Kidney (tissue), 14 donors: ENCODE data around the gene ZSWIM6. TPM values are rescaled to one million over a fixed set of nuclear protein-coding genes. Genes with fewer than 3 reads are reported as not detected.

Experiments
- DNase-seq, 5 donors: peaks; one replicate each; pipeline ENCODE4 v3.0.0-alpha.2; 2013 to 2020
- FAIRE-seq: peaks from 2 replicates; lab custom pipeline; 2012; peaks lifted over from hg19 to GRCh38; lab: Jason Lieb, UNC
- H3K27ac ChIP-seq, 2 donors: one replicate each; pipeline ENCODE4 v1.7.0; 2013; ENCODE audit warnings: low read depth in 2 of 2, low read length in 2 of 2, inconsistent platforms in 1 of 2
- H3K27me3 ChIP-seq: one replicate; pipeline ENCODE4 v1.7.1; 2013; ENCODE audit warnings: low read length, inconsistent platforms; ENCODE audit not compliant: control insufficient read depth, insufficient read depth
- H3K36me3 ChIP-seq, 3 donors: one replicate each; pipeline versions ENCODE4 v1.7.0 to v1.7.1; 2013; ENCODE audit warnings: low read length in 3 of 3, control low read depth in 1 of 3, inconsistent platforms in 1 of 3; ENCODE audit not compliant: insufficient read depth in 3 of 3, control insufficient read depth in 2 of 3
- H3K4me1 ChIP-seq, 3 donors: one replicate each; pipeline versions ENCODE4 v1.7.0 to v1.7.1; 2013; ENCODE audit warnings: low read length in 3 of 3, inconsistent platforms in 1 of 3, low read depth in 1 of 3; ENCODE audit not compliant: control insufficient read depth in 2 of 3, insufficient read depth in 2 of 3
- H3K4me3 ChIP-seq, 3 donors: one replicate each; pipeline versions ENCODE4 v1.7.0 to v1.8.1; 2013; ENCODE audit warnings: low read length in 3 of 3, control low read depth in 1 of 3, inconsistent platforms in 1 of 3
- H3K9ac ChIP-seq, 3 donors: one replicate each; pipeline versions ENCODE4 v1.7.0 to v1.7.1; 2013; ENCODE audit warnings: low read length in 3 of 3, control low read depth in 1 of 3, inconsistent platforms in 1 of 3
- H3K9me3 ChIP-seq, 3 donors: one replicate each; pipeline versions ENCODE4 v1.7.0 to v1.7.1; 2013; ENCODE audit warnings: low read length in 3 of 3, control low read depth in 1 of 3, inconsistent platforms in 1 of 3; ENCODE audit not compliant: control insufficient read depth in 2 of 3, insufficient read depth in 1 of 3
- CTCF ChIP-seq: IDR thresholded peaks from 3 replicates; pipeline ENCODE4 v1.5.1; 2012; ENCODE audit warnings: mild to moderate bottlenecking, moderate library complexity, borderline replicate concordance; ENCODE audit not compliant: insufficient read depth; ENCODE audit errors: extremely low read depth
- intact Hi-C: fragments of 100-400 bp; cut with DNase I; formaldehyde crosslinking; loops from one replicate; pipeline ENCODE4 v1.11.1; 2022
- polyA plus RNA-seq: library from polyadenylated mRNA; stranded (reverse); fragments of 350-450 nt; fragmentation: Illumina TruSeq; extraction: RNeasy Lipid Tissue Mini Kit (QIAGEN cat#74804); gene quantifications from one replicate; pipeline ENCODE4 v1.2.3, GENCODE V29; 2014; ENCODE audit warnings: low read depth, low replicate concordance; ENCODE audit not compliant: insufficient read depth
- total RNA-seq: library from RNA; stranded (reverse); fragmentation: NEBNext Ultra II Directional; extraction: Animal tissue kit (Norgen Biotek cat#: 25700); gene quantifications from one replicate; pipeline ENCODE4 v1.2.1, GENCODE V29; 2021
- donor health status: control.
- donor health status: control.
- donor health status: control.
- donor health status: control.
- donor health status: control.
- donor health status: DM: yes; HTN: yes; CAD: no.
- donor health status: Normal renal cell carcinoma (clear cell type).

ZSWIM6 gene
- total and polyA plus RNA-seq, 2 donors from 2014 or later = 2.9 to 20.3 TPM

- no peaks in the 10 kb centered on the region for H3K4me1 ChIP-seq
- DNase-seq = no peak
- intact Hi-C loops = no loop called here
- H3K36me3 ChIP-seq = no peaks in the 10 kb centered on the region
- H3K4me3 ChIP-seq = no peak overlapping the region
- H3K9ac ChIP-seq = no peak overlapping the region
- no peak for FAIRE-seq
- H3K27ac ChIP-seq = no peak overlapping the region
- no peaks in the 10 kb centered on the region for H3K9me3 ChIP-seq
- no peaks in the 10 kb centered on the region for H3K27me3 ChIP-seq
- no peak for TF ChIP-seq CTCF
Observed at GRCh38 chr5:61575581-61575980, 243.5 kb downstream of the ZSWIM6 start.

- no peak overlapping the region for H3K27ac ChIP-seq
- DNase-seq (no peak), FAIRE-seq (no peak)
- no peaks in the 10 kb centered on the region for H3K27me3 ChIP-seq
- H3K9ac ChIP-seq = no peak overlapping the region
- H3K9me3 ChIP-seq = no peaks in the 10 kb centered on the region
- TF ChIP-seq CTCF = no peak
- no peak overlapping the region for H3K4me3 ChIP-seq
- no peaks in the 10 kb centered on the region for H3K4me1 ChIP-seq
- intact Hi-C loops = no loop called here
- no peaks in the 10 kb centered on the region for H3K36me3 ChIP-seq
Observed at GRCh38 chr5:61576556-61576955, 244.5 kb downstream of the ZSWIM6 start.

GRCh38 chr5:61578858-61579503 lies 246.9 kb downstream of the ZSWIM6 start:
- Histone ChIP-seq H3K4me3 (no peak overlapping the region), H3K4me1 (peaks cover 0 to 2% (median 0%) of the 10 kb centered on the region in 3 donors), H3K9ac (no peak overlapping the region), H3K36me3 (no peaks in the 10 kb centered on the region), H3K27me3 (no peaks in the 10 kb centered on the region), H3K27ac (no peak overlapping the region), H3K9me3 (no peaks in the 10 kb centered on the region)
- intact Hi-C loops = no loop called here
- FAIRE-seq (no peak), DNase-seq (no peak)
- no peak for TF ChIP-seq CTCF
